Measurements from ENCODE around the gene ELOVL4. TPM values are rescaled to one million over a fixed set of nuclear protein-coding genes. Genes with fewer than 3 reads are reported as not detected.

Gene ELOVL4
- total RNA-seq, 1 donor, result 7.6 TPM

- H4K20me1 ChIP-seq (ENCODE audit: insufficient read depth, low read length), result no peaks in the 10 kb centered on the region
- H3K9me3 ChIP-seq (ENCODE audit: low read depth, low read length), result no peaks in the 10 kb centered on the region
- H3K4me2 ChIP-seq (ENCODE audit: insufficient read depth, low read length), result no peak overlapping the region
- no peak overlapping the region for H3K4me3 ChIP-seq (ENCODE audit: insufficient read depth, low read length)
- TF ChIP-seq CTCF (IDR thresholded peaks at IDR 0.05; ENCODE audit: extremely low read depth, low read depth, low read length), result no peak
- H3K27ac ChIP-seq (ENCODE audit: low read depth, low read length), result no peak overlapping the region
- H2AFZ ChIP-seq (ENCODE audit: low read length), result no peak overlapping the region
- H3K27me3 ChIP-seq (ENCODE audit: insufficient read depth, low read length), result no peaks in the 10 kb centered on the region
- no peaks in the 10 kb centered on the region for H3K4me1 ChIP-seq (ENCODE audit: insufficient read depth, low read length)
- no peaks in the 10 kb centered on the region for H3K36me3 ChIP-seq (ENCODE audit: insufficient read depth, low read length)
- H3K79me2 ChIP-seq (ENCODE audit: insufficient read depth, low read length), result no peaks in the 10 kb centered on the region
- no peak for DNase-seq (ENCODE audit: insufficient read length, low spot score, missing footprints)
These were observed 52.4 kb downstream of the ELOVL4 start for GRCh38 chr6:79894939-79895338.

GRCh38 chr6:79888587-79888986, 58.8 kb downstream of the ELOVL4 start:
- H3K4me3 ChIP-seq (ENCODE audit: insufficient read depth, low read length), result no peak overlapping the region
- H3K27me3 ChIP-seq (ENCODE audit: insufficient read depth, low read length), result no peaks in the 10 kb centered on the region
- H4K20me1 ChIP-seq (ENCODE audit: insufficient read depth, low read length), result no peaks in the 10 kb centered on the region
- H3K27ac ChIP-seq (ENCODE audit: low read depth, low read length), result no peak overlapping the region
- H2AFZ ChIP-seq (ENCODE audit: low read length), result no peak overlapping the region
- DNase-seq (ENCODE audit: insufficient read length, low spot score, missing footprints), result no peak
- no peak for TF ChIP-seq CTCF (IDR thresholded peaks at IDR 0.05; ENCODE audit: extremely low read depth, low read depth, low read length)
- H3K36me3 ChIP-seq (ENCODE audit: insufficient read depth, low read length), result no peaks in the 10 kb centered on the region
- H3K79me2 ChIP-seq (ENCODE audit: insufficient read depth, low read length), result no peaks in the 10 kb centered on the region
- no peaks in the 10 kb centered on the region for H3K4me1 ChIP-seq (ENCODE audit: insufficient read depth, low read length)
- H3K9me3 ChIP-seq (ENCODE audit: low read depth, low read length), result no peaks in the 10 kb centered on the region
- H3K4me2 ChIP-seq (ENCODE audit: insufficient read depth, low read length), result no peak overlapping the region

GRCh38 chr6:79878142-79878748, 69.1 kb downstream of the ELOVL4 start:
- Histone ChIP-seq H4K20me1 (ENCODE audit: insufficient read depth, low read length) (no peaks in the 10 kb centered on the region), H3K36me3 (ENCODE audit: insufficient read depth, low read length) (no peaks in the 10 kb centered on the region), H3K4me3 (ENCODE audit: insufficient read depth, low read length) (no peak overlapping the region), H2AFZ (ENCODE audit: low read length) (no peak overlapping the region), H3K4me2 (ENCODE audit: insufficient read depth, low read length) (no peak overlapping the region), H3K79me2 (ENCODE audit: insufficient read depth, low read length) (no peaks in the 10 kb centered on the region), H3K27me3 (ENCODE audit: insufficient read depth, low read length) (peaks cover 11% of the 10 kb centered on the region), H3K27ac (ENCODE audit: low read depth, low read length) (no peak overlapping the region), H3K9me3 (ENCODE audit: low read depth, low read length) (no peaks in the 10 kb centered on the region), H3K4me1 (ENCODE audit: insufficient read depth, low read length) (no peaks in the 10 kb centered on the region)
- no peak for DNase-seq (ENCODE audit: insufficient read length, low spot score, missing footprints)
- TF ChIP-seq CTCF (IDR thresholded peaks at IDR 0.05; ENCODE audit: extremely low read depth, low read depth, low read length), result no peak

GRCh38 chr6:79874531-79875134, 72.7 kb downstream of the ELOVL4 start:
- no peaks in the 10 kb centered on the region for H3K79me2 ChIP-seq (ENCODE audit: insufficient read depth, low read length)
- no peak for TF ChIP-seq CTCF (IDR thresholded peaks at IDR 0.05; ENCODE audit: extremely low read depth, low read depth, low read length)
- H3K27ac ChIP-seq (ENCODE audit: low read depth, low read length), result no peak overlapping the region
- no peak overlapping the region for H3K4me2 ChIP-seq (ENCODE audit: insufficient read depth, low read length)
- H2AFZ ChIP-seq (ENCODE audit: low read length), result no peak overlapping the region
- peaks cover 8% of the 10 kb centered on the region for H3K27me3 ChIP-seq (ENCODE audit: insufficient read depth, low read length)
- H3K4me3 ChIP-seq (ENCODE audit: insufficient read depth, low read length), result no peak overlapping the region
- H3K9me3 ChIP-seq (ENCODE audit: low read depth, low read length), result no peaks in the 10 kb centered on the region
- H4K20me1 ChIP-seq (ENCODE audit: insufficient read depth, low read length), result no peaks in the 10 kb centered on the region
- no peaks in the 10 kb centered on the region for H3K36me3 ChIP-seq (ENCODE audit: insufficient read depth, low read length)
- no peaks in the 10 kb centered on the region for H3K4me1 ChIP-seq (ENCODE audit: insufficient read depth, low read length)
- no peak for DNase-seq (ENCODE audit: insufficient read length, low spot score, missing footprints)

Data from osteoblast (primary cell).